Endothelial cell of umbilical vein (primary cell): ENCODE data around the gene ZNF415.

Experiments used
- EZH2 ChIP-seq: IDR thresholded peaks from 2 replicates; pipeline ENCODE4 v1.6.1; 2012; ENCODE audit warnings: borderline replicate concordance, low read depth, mild to moderate bottlenecking, moderate library complexity, low read length, inconsistent platforms; ENCODE audit not compliant: severe bottlenecking
- JUN ChIP-seq: IDR thresholded peaks from 2 replicates; pipeline ENCODE4 v1.6.1; 2011; ENCODE audit warnings: borderline replicate concordance, low read depth; ENCODE audit not compliant: insufficient read length, insufficient read depth
- MYC ChIP-seq: IDR thresholded peaks from one replicate; pipeline ENCODE4 v1.6.1; 2011; ENCODE audit warnings: mild to moderate bottlenecking, low read depth, low read length
- POLR2A ChIP-seq: IDR thresholded peaks from 2 replicates; pipeline ENCODE4 v1.6.1; 2012; ENCODE audit warnings: low read depth, mild to moderate bottlenecking, control low read depth, low read length
- POLR2AphosphoS5 ChIP-seq: IDR thresholded peaks from 2 replicates; pipeline ENCODE4 v1.6.1; 2012; ENCODE audit warnings: low read depth, mild to moderate bottlenecking, control low read depth, low read length, moderate library complexity; ENCODE audit not compliant: insufficient read depth
- TF ChIP-seq, protein P1 (sequence below), 2 donors: IDR thresholded peaks; 1 replicate in 1 of 2; 2 replicates in 1 of 2; pipeline ENCODE4 v1.5.1; 2011; ENCODE audit warnings: low read length in 2 of 2, mild to moderate bottlenecking in 2 of 2, moderate library complexity in 2 of 2, control low read depth in 1 of 2, inconsistent platforms in 1 of 2, low read depth in 1 of 2; ENCODE audit not compliant: insufficient read depth in 1 of 2; ENCODE audit errors: extremely low read depth in 1 of 2
- TF ChIP-seq, protein P2 (sequence below): IDR thresholded peaks from 2 replicates; pipeline ENCODE4 v1.6.1; 2011; ENCODE audit not compliant: insufficient read depth, insufficient read length

DNA sequence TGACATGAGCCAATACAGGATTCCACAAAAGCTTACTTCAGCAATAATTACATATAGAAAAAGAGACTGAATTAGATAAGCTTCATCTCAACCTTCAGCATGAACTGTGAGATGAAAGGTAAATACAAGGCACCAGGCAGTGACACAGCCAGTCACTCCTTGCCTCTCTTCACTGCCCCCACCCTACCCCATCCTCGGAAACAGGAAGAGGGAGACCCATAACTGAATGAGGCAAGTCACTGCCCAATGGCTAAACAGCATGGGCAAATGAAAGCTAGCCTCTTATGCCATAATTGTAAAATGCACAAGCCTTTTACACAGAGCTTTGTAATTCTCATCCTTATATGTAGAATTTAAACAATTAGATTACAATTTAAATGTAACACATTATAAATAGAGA is 31.2 kb downstream of the ZNF415 start:
- TF ChIP-seq EZH2 (no peak), POLR2AphosphoS5 (no peak), POLR2A (no peak), MYC (no peak), JUN (no peak)
- TF ChIP-seq, protein P1, sequence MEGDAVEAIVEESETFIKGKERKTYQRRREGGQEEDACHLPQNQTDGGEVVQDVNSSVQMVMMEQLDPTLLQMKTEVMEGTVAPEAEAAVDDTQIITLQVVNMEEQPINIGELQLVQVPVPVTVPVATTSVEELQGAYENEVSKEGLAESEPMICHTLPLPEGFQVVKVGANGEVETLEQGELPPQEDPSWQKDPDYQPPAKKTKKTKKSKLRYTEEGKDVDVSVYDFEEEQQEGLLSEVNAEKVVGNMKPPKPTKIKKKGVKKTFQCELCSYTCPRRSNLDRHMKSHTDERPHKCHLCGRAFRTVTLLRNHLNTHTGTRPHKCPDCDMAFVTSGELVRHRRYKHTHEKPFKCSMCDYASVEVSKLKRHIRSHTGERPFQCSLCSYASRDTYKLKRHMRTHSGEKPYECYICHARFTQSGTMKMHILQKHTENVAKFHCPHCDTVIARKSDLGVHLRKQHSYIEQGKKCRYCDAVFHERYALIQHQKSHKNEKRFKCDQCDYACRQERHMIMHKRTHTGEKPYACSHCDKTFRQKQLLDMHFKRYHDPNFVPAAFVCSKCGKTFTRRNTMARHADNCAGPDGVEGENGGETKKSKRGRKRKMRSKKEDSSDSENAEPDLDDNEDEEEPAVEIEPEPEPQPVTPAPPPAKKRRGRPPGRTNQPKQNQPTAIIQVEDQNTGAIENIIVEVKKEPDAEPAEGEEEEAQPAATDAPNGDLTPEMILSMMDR (IDR thresholded peaks at IDR 0.05; ENCODE audit: extremely low read depth in 1 of 2, insufficient read depth in 1 of 2, low read depth in 1 of 2, low read length in 2 of 2) = no peak
- TF ChIP-seq, protein P2, sequence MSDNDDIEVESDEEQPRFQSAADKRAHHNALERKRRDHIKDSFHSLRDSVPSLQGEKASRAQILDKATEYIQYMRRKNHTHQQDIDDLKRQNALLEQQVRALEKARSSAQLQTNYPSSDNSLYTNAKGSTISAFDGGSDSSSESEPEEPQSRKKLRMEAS = no peak
